CD4-positive, alpha-beta T cell treated with Interleukin-6 for 4 hours (primary cell): ENCODE measurements around the gene C1QTNF9.
"Not testable (repeated sequence)": the region's sequence is repeated elsewhere in the genome, so short reads cannot be mapped to it uniquely, and the experiment has no call there.

ENCODE experiments used
- DNase-seq: peaks from one replicate; pipeline ENCODE4 v3.0.0-alpha.2; 2020; ENCODE audit warnings: mixed read lengths

C1QTNF9 gene

DNA sequence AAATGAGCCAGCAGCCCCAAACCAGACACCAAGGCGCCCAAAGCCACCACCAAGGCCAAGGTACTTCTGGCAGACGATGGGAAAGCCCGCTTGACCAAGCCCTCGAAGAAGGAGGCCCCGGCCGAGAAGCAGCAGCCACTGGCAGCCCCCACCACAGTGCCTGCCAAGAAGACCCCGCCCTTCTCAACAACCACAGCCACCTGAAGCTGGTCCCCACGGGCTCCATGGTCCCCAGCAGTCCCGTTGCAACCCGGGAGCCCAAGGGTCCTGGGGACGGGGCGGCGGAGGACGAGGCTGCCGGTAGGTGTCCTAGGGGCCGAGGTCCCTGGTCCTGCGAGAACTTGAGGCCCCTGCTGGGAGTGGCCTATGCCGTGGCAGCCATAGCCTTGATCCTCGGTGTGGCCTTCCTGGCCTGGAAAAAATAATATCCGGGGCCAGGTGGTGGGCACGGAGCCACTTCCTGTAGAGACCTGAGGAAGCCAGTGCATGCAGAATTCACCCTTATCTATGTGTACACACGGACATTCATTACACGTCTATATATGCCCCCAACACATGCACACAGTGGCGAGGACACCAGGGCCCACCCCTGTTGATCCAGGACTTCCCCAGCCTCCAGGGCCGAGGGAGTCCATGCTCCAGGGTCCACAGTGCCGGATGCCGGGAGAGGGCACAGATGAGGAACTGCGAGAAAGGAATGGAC, 13.8 kb downstream of the C1QTNF9 start:
- no peak for DNase-seq

DNA sequence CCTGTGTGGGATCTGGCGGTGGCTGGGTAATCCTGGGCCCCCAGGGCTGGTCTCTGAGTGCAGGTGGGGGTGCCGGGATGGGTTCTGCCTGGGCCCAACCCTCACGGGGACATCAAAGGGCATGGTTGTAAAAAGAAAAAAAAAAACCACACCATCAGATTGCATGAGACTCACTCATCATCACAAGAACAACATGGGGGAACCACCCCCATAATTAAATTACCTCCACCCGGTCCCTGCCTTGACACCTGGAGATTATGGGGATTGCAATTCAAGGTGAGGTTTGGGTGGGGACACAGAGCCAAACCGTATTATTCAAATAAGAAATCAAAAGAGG, 14.3 kb downstream of the C1QTNF9 start:
- DNase-seq, result no peak

DNA sequence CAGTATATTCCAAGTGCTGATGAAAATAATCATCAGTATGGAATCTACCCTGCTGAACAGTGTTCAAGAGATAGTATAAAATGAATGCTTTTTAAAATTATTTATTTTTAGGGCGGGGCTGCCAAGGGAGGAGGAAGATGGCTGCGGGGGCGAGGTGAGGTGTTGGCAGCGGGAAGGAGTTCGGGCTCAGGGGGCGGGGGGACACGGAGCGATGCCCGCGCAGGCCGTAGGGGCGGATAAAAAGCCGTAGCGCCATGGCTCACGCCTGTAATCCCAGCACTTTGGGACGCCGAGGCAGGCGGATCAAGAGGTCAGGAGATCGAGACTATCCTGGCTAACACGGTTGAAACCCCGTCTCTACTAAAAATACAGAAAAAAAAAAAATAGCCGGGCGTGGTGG, 18.2 kb downstream of the C1QTNF9 start:
- DNase-seq, result not testable (repeated sequence)

DNA sequence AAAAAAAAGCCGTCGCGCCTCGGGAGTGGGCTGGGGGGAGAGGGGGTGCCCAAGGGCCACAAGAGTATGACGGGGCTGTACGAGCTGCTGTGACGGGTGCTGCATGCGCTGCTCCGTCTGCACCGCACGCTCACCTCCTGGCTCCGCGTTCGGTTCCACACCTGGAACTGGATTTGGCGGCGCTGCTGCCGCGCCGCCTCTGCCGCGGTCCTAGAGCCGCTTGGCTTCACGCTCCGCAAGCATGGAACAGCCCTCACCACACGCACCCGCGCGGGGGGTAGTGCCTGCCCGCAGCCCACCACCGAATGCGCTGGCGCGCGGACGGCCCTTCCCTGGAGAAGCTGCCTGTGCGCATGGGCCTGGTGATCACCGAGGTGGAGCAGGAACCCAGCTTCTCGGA, 18.8 kb downstream of the C1QTNF9 start:
- DNase-seq, result no peak

DNA sequence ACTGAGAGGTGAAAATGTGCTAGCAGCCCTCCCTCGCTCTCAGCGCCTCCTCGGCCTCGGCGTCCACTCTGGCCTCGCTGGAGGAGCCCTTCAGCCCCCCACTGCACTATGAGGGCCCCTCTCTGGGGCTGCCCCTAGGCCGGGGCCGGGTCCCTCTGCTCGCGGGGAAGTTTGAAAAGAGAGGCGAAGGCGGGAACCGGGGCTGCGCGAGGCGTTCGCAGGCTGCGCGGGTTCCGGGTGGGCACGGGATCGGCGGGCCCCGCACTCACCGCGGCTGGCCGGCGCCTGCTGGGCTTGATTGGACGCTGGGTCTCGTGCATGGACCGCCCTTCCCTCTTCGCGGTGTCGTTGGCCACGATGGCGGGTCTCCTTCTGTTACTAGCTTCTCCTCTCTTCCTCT, 29.3 kb downstream of the C1QTNF9 start:
- DNase-seq, result no peak

DNA sequence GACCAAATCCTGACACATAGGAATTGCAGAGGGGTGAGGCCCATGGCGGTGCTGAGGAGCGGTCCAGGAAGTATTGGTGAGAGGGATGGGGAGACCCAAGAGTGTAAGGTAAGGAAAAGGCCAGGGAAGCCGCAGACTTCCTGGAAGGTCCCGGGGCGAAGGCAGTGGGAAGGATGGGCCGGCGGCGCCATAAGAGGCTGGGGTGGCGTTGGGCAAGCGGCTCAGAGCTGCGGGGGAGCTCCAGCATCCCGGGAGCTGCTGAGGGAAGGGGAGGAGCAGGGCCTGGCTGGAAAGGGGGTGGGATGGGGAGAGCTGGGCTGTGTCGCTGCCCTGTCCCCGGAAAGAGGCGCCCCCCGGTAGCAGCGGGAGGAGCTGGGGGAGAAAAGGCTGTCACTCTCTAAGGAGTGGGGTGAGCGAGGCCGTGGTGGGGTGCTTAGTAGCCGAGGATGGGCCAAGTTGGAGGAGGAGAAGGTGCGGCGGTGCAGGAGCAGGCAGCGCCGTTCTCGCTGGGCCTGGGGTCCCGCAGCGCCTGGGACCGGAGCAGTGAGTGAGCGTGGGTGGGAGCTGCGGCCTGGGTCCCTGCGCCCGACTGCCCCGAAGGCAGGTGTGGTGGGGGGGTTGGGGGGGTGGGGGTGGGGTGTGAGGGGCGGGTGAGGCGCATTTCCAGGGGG, 30.7 kb downstream of the C1QTNF9 start:
- DNase-seq, result no peak

DNA sequence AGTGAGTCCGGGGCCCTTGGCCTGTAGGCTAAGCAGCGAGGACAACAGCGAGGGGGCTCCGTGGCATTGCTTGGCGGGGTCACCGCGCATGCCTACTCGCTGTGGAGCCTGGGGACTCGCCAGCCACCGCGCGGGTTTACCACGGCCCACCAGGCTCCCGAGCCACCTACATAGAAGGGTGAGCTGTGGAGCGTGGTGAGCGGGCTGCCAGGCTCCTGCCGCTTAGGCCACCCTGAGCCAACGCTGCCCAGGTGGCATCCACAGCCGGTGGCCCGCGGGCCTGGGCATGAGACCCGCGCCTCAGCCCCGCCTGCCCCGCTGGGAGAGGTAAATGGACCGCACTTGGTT, 31.2 kb downstream of the C1QTNF9 start:
- DNase-seq, result no peak

DNA sequence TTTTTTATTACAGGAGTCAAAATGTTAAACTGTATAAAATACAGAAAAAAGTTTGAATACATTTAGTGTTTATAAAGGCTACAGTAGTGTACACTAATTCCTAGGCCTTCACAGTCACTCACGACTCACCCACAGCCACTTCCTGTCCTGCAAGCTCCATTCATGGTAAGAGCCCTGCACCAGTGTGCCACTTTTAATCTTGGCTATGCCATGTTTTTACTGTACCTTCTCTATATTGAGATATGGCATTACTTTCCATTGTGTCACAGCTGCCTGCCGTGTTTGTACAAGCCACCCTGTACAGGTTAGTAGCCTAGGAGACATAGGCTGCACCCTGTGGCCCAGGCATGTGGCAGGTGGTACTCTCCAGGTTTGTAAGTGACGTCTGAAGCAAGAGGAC, 32.1 kb downstream of the C1QTNF9 start:
- no peak for DNase-seq

DNA sequence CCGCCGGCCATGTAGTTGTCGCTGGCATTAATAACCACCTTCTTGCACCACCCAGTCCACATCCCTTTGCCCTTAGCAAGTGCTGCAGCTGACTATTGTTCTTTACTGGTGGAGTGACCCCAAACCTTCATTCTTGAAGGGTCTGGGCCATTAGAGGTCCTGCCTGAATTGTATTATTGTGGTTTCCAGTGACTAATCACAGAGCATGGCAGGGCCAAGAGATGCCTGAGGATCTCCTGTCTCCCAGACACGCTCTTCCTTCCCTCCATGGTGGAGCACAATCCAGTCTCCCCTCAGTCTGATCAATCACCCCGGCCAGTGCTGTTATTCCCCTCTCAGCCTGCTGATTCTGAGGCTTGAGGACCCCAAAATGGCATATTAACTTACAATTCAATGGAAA, 39.0 kb downstream of the C1QTNF9 start:
- no peak for DNase-seq

DNA sequence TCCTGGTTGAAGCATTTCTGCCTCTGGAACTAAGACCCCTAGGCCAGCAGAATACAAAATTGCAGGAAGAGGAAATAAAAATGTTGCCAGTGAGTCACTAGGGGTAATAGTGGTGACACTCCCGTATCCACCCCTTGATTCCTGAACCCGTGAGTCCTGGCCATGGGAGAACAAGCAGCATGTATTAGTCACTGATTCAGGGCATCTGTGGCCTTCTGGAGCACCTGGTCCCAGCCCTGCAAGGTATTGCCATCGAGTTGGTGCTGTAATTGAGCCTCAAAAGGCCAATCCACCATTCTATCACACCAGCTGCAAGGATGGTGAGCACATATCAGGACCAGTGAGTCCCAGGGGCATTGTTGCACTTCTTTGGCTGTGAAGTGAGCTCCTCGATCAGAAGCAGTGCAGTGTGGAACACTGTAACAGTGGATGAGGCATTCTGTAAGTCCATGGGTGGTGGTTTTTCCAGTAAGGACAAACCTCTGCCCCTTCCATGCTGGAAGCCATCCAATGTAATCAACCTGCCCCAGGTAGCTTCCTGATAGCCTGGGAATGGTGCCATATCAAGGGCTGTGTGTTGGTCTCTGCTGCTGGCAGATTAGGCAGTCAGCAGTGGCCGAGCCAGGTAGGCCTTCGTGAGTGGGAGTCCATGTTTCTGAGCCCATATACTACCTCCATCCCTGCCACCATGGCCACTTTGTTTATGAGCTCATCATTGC, 39.6 kb downstream of the C1QTNF9 start:
- DNase-seq, result no peak

DNA sequence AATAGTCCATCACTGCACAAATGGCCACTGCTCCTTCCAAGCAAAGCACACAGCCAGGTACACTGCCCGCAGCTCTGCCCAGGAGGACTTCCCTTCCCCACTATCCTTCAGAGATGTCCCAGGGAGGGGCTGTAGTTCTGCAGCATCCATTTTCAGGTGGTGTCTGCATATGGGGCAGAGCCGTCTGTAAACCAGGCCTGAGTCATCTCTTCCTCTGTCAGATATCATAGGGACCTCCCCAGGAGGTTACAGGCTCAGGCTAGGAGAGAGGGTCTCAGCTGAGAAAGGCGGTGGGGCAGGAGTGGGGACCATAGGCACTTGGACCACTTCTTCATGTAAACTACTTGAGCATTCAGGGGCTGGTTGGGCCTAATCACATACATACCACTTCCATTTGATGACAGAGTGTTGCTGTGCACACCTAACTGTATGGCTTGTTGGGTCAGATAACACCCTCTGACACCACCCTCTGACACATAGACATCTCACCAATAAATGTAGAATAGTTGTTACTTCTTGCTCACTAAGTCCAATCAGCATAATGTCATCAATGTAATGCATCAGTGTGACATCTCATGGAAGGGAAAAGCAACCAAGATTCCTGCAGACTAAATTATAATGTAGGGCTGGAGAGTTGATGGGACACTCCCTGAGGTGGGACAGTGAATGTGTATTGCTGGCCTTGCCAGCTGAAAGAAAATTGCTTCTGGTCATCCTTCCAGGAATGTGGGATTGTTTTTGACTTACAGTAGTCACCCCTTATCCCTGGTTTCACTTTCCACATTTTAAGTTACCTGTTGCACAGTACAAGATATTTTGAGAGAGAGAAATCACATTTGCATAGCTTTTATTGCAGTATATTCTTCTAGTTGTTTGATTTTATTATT, 40.6 kb downstream of the C1QTNF9 start:
- DNase-seq, result not testable (repeated sequence)

DNA sequence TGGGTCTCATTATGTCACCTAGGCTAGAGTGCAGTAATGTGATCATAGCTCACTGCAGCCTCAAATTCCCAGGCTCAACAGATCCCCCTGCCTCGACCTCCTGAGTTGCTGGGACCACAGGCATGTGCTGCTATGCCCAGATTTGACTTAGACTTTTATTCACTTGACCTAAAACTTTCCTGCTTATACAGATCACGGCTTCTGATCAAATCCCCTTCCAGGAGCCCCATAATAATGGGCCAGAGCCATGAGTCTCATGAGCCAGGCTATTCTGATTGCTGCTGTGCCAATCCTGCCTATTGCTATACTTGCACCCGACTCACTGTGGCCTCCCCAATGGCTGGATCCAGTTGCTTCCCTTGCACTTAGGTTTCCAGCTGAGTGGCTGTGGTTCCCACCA, 42.0 kb downstream of the C1QTNF9 start:
- DNase-seq, result no peak

DNA sequence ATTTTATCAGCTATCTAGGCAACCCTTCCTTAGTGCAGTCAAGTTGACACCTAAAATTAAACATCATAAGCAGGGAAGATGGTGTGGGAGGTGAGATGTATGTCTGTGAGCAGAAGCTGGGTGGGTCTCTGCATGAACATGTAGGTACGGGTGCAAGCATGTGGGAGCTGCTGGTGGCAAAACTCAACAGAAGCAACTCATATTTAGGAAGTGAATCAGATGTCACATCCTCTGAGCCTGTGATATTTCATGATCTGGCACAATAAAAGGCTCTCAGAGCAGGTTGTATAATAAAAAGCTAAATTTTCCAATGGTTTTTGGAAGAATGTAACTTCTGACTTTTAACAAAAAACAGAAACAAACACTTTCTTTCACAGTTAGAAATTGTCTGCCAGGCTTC, 44.4 kb downstream of the C1QTNF9 start:
- DNase-seq, result no peak

DNA sequence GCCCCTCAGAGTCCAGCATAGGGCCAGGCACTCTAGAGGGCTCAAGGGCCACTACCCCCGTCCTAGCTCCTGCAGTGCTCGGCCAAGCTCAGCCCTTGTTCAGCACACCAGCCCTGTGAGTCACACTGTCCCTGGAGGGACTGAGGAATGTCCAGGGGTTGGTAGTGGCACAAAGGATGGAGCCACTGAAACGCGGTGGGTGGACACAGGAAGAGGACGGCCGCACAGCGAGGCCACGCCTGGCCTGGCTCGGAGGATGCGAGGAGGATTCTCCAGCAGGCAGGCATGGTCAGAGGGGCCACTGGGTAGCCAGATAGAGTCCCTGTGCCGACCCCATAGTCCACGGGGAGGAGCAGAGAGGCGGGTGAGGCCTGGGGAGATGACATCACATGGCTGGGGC, 45.7 kb downstream of the C1QTNF9 start:
- no peak for DNase-seq

DNA sequence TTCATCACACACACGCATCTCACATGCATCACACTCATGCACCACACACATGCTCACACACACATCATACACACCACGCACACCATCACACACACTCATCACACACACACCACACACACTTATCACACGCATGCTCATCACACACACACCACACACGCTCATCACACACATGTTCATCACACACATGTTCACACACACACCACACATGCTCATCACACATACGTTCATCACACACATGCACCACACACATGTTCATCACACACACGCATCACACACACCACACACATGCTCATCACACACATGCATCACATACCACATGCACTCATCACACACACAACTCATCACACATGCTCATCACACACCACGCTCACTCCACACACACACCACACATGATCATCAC, 46.9 kb downstream of the C1QTNF9 start:
- no peak for DNase-seq

DNA sequence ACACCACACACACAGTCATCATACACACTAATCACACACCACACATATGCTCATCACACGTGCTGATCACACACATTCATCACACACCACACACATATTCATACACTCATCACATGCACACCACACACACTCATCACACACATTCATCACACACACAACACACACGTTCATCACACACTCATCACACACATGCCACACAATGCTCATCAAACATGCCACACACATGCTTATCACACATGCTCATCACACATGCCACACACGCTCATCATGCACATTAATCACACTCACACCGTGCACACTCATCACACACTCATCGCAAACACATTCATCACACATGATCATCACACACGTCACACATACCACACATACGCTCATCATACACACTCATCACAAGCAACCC, 47.5 kb downstream of the C1QTNF9 start:
- DNase-seq, result no peak

DNA sequence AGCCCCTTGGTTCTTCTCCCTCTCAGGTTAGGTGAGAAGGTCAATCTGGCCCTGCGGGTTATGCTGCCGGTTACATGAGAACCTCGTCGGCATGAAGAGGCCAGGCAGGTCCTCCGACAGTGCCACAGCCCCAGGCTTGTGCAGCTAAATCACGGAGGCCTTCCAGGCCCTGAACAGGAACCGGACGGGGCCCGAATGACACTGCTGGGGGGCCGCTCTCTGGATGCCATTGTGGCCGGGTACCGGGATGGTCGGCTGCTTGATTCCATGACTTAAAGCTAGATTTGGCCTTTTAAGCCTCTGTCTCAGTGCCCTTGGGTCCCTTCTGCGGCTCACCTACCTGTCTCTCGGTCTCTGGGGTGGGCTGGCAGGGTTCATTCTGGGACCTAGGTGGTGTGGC, 48.4 kb downstream of the C1QTNF9 start:
- no peak for DNase-seq

DNA sequence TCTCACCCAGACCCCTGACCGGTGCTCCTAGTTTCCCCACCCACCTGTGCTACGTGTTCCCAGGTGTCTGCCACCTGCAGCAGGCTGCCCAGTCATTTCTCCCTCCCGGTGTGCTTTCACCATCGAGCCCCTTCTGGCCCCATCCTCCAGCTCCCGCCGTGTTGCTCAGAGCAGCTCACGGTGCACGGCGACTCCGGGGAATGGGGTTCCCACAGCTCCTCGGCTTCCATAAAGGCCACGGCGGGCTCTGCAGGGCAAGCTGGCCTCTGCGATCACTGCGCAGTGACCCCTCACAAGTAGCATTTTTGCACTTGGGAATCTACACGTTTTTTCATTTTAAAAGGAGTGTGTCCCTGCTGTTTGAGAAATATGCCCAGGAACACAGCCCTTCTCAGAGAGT, 49.5 kb downstream of the C1QTNF9 start:
- DNase-seq, result not testable (repeated sequence)

DNA sequence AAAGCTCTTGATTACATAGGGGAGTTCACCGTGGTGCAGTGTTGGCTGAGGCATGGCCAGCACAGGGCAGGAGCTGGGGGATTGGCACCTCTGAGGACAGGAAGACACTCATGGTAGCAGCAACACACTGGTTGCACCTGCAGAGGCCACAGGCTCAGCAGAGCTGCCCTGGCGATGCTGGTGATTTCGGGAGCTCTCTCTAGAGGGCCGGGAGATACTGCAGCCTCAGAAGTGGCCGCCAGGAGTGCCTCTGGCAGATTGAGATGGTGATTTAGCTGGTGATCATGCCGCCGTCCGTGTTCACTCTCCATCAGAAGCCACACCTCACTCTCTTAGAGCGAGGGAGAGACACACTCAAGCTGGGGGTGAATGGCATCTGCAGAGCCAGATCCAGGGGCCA, 49.9 kb downstream of the C1QTNF9 start:
- DNase-seq, result not testable (repeated sequence)

DNA sequence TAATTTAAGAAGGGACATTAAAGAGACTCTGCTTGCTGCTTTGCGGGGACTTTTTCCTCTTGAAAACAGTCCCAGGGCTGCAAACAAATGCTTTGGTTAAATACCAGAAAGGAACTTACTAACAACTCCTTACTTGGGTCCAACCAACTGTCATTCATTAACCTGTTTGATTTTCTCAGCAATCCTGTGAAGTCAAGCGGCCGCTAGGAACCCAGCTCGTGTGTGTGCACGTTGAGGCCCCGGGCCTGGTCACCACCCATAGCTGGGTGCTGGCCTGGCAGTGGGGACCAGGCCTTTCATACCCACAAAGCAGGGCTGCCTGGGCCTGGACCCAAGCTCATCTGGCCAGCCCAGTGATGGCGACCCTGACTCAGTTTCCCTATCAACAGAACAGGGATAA, 50.7 kb downstream of the C1QTNF9 start:
- no peak for DNase-seq

DNA sequence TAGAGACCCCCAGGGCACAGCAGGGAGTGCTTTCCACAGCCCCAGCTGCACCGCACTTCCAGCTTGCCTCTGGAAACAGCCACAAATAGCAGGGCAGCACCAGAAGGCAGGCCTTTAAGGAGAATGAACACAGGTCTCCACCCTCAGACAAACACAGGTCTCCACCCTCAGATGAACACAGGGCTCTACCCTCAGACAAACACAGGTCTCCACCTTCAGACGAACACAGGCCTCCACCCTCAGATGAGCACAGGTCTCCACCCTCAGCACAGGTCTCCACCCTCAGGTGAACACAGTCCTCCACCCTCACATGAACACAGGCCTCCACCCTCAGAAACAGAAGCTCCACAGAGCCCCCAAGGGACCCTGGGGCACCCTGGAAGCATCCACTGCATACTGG, 51.7 kb downstream of the C1QTNF9 start:
- no peak for DNase-seq

DNA sequence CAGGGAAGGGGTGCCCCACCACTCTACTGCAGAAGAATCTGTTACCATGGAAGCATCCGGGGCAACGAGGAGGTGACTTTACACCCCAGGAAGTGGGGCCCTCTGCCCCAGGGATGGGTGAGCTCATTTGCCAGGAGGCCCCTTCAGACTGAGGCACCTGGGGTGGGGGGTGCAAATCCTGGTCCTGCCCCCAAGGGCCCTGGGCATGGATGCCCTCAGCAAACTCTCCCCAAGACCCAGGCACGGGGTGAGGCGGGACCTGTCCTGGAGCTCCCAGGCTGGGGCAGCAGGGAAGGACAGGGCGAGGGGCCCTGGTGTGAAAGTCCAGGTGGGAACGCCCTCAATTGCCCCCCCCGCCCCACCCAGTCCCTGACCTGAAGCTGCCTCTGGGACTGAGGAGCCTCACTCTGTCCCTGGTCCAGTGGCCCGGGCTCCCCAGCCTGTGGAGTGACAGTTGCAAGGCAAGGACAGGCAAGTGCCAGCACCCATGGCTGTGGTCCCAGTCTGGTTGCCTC, 52.5 kb downstream of the C1QTNF9 start:
- no peak for DNase-seq

DNA sequence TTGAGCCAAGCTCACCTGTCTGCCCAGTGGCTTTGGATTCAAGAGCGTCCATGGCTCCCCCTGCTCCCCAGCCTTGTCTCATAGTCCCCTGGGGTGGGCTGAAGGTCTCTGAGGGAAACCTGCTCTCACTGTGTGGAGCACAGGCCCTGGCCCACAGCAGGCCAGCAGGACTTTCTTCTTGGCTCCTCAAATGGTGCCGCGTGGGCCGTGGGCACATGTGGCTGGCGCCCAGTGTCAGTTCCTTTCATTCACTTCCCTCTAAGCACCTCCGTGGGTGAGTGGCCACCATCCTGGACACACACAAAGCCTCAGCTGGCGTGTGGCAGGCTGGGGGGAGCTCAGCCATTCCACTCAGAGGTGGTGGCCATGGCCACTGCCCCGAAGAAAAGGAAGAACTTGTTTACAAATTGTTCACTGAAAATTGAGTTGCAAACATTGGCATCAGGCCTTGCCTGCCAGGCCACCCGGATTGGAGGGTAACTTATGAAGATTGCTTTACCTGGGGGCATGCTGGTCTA, 53.1 kb downstream of the C1QTNF9 start:
- DNase-seq, result no peak
